Tongue (tissue), 2 donors: ENCODE results near the gene SYT13. TPM values are rescaled to one million over a fixed set of nuclear protein-coding genes. Genes with fewer than 3 reads are reported as not detected.
"Not testable (repeated sequence)": the region's sequence is repeated elsewhere in the genome, so short reads cannot be mapped to it uniquely, and the experiment has no call there.

Source experiments
- DNase-seq: peaks from one replicate; pipeline ENCODE4 v3.0.0-alpha.2; 2015
- total RNA-seq: library from RNA; depleted of rRNA; stranded (reverse); fragments of >200 nt; gene quantifications from one replicate; pipeline ENCODE4 v1.2.3, GENCODE V29; 2014

The SYT13 gene
- total RNA-seq, 1 donor from 2014 or later: 1.5 TPM

DNA sequence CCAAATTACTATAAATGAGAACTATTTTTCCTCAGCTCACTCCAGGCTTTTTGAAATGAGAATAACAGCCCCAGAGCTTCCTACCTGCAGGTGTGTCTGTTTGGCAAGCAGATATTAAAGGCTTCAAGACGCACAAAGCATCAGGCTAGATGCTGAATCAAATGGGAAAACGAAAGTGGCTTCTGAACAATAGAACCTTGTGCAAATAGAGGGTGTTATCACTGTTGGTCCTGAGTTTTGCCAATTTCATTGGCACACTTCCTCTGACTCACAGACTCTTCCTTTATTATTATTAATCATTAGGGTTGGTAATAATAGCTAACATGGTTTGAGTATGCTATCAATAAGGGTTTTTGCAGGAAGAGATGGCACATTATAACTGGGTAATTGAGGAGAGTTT is 13.4 kb downstream of the SYT13 start:
- no peak for DNase-seq

DNA sequence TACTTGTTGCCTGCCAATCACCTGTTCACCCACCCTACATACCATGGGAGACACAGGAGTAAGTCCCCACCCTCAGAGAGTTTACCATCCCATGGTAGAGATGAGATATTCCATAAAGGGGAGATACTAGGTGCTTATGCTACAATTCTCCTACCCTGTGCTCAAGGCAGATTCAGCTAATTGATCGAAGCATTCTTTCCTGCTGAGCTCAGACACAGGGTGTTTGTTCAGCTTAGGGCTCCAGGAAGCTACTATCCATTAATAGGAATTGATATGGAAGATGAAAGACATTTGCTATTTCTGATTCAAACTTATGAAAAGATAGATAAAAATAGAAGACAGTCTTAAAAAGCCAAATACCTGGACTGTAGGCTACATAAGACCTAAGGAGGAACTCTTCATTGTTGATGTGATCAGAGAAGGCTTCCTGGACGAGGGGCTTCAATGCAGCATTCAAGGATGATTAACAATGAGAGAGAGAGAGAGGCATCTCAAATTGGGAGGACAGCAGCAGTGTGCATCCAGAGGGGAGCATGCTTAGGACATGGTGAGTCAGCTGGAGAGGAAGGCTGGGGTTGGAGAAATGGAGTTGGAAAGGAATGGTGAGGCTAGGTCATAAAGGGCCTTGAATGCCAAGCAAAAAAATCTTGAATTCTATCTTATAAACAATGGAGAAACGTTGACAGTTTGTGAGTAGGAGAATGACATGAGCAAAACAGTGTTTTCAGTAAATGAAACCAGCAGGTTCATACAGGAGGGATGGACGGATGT is 15.0 kb downstream of the SYT13 start:
- no peak for DNase-seq

DNA sequence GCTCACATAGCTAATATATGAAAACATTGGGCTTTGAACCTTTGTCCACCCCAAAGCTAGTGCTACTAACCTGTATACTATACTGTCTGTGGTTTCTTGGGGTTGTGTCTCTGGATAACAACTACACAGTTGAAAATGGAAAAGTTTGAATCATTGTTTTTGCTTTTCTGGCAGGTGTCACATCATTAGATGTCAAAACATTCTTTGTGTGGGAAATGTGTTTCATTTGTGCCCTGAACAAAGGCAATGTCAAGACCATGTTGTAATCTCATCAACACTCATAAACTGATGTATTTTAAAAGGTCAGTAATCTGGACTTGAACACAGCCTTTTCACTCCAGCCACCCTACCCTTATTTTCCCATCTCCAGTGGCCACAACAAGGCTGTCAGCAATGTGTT is 16.5 kb downstream of the SYT13 start:
- no peak for DNase-seq

DNA sequence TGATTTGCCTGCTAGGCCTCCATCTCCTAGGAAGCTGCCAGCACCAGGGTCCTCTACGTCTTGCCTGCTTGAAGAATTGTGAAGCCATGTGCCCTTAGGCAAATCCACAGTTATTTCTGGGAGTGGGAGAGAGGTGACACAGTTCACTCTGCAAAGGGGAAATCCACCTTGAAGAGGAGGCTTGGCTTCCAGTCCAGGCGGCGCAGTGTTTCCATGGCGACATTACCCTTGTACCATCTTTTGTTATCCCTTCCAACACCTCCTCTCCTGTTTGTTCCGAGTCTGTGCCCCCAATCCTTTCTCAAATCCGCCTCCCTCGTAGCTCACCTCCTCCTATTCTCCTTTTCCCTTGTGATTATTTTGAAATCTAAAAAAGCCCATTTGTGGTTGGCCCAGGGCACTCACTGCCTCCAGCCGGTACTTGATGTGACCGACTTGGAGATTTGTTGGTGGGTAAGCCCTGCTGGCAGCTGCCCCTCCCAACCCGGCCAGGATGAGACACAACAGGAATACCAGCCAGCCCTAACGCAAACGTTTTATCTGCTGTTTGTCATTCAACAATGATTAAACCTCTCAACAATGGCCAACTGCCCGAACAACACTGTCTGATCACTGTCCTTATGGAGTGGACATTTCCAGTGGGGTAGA is 18.4 kb downstream of the SYT13 start:
- DNase-seq: no peak

DNA sequence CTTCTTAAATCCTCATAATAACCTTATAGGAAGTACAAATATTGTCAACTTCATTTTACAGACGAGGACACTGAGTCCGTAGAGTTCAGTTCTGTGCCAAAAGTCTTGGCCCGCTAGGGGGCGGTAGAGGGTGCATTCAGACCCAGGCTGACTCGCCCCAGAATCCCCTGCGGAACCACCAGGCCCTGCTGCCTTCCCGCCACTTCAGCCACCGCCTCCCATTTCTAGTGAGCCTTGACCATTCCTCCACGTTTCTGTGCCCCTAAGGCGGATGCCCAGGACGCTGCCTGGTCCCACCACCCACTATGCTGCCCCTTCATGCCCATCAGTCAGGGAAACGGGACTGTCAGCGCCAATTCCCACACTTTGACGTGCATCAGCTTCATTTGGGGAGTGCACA is 19.1 kb downstream of the SYT13 start:
- DNase-seq: no peak

DNA sequence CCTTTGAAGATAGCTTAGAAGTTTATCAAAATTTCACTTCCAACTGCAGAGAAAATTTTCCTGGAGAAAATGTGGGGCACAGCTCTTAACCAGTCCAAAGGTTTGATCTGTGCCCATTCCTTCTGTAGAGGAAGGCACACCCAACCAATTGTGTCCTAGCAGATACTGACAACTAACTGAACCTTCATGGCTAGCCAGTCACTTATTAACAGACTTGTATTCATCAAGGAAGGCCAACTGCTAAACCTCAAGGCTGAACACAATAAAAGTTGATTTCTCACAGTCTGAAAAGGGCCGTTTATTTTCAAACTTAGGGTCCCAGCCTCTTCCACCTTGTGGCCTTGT is 19.5 kb downstream of the SYT13 start:
- DNase-seq: no peak

DNA sequence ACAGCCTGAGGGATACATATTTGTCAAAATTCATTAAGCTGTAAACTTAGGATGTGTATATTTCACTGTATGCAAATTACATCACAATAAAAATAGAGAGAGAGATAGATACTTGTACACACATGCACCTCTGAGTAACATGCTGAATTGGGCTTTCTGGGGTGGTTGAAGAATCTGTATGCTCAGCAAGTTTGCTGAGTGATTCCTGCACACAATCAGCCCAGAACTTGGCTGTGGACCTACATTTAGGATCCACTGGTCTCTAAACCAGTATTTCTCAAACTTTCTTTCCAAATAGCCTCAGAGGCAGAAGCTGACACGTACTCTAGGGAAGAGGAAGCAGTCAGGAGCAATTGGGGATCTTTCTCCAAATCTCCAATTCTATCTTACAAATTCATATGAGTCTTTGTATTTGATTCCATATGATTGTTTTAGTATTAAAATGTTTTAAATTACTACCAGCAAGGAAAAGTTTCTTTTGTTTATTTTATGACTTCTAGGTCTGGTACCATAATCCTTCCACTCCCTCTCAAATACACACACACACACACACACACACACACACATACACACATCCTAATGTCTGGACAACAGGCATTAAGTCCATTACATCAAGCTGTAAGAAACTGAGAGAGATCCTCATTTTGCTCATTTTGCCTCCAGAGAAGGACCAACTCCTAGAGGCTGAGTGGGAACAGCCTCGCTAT is 20.0 kb downstream of the SYT13 start:
- no peak for DNase-seq

DNA sequence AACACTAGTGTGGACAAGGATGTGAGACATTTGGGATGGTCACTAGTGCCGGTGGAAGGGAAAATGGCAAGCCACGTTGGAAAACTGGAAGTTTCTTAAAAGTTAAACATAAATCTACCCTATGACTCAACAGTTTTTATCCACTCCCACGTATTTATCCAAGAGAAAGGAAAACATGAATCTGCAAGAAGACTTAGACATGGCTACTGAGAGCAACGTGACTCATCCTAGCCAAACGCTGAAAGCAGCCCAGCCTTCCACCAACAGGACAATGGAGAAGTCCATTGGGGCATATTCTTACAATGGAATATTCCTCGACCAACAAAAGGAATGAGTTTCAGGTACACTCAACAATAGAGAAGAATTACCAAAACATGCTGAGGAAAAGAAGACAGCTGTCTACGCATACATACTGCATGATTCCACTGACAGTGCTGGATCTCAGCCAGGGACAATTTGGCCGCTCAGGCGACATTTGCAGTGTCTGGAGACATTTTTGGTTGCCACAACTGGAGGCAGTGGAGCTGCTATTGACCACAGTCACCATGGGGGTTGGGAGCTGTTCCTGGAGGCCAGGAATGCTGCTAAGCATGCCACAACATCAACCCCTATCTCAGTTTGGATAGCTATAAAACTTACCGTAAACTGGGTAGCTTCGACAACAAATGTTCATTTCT is 21.2 kb downstream of the SYT13 start:
- DNase-seq: no peak

DNA sequence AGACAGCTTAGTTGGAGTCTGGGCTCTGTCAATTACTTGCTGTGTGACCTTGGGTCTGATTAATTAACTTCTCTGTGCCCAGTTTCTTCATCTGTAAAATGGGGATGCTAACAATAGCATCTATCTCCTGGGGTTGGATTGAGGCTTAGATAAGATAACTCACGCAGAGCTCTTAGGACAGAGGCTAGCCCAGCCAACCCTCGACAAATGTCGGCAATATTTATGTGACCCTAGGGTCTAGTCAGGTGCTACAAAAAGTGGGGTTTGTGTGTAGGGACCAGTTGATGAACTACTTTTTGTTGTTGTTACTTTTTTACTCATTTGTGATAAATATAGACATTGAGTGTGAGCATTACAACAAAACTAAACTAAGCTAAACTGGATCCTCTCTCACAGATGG is 22.4 kb downstream of the SYT13 start:
- no peak for DNase-seq

DNA sequence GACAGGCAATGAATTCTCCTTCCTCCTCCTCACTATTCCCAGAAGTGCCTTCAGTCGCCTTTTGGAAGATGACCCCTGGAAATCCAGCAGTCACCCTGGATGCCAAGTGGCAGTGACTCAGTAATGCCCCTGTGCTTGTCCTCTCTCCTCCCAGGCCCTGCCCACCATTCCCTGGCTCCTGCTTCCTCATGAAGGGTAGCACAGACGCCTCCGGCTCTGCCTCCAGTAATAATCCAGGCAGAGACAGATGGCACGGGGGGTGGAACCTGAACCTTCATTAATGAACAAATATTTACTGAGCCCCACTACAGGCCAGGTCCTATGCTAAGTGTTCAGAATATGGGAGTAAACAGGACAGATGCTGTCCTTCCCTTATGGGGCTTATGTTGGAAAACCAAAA is 23.2 kb downstream of the SYT13 start:
- DNase-seq: no peak

DNA sequence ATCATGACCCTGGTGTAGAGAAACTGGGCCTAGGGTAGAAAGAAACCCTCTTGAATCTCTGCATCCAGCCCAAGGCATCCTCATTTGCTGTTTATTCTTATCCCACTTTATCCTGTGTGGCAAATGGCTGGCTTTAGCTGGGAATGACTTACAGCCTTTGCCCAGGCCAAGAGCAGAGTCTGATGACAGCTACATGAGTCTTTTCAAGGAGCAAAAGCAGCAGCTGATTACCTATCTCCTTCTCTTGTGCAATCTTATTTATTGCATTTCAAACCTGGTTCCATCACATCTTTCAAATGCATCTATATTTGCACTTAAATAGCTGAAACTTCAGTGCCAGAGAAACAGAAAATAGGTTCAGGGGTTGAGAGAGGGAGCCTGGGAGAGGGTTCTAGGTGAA is 26.1 kb downstream of the SYT13 start:
- DNase-seq: no peak

DNA sequence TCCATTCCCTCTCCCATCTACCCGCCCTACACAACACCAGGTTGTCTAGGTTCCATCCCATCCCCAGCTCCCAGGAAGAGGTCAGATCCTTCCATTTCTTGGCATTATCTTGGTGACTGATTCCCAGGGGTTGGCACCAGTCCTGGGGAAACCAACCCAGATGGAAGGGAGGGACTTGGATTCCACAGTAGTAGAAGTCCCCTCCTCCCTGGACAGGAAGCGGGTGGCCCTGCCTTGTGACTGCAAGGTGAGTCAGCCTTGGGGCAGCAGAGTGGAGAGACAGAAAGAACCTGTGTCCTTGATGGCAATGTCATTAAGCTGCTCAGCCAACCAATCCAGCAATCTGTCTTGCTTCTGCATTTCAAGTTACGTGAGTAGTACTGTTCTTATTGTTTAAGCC is 26.5 kb downstream of the SYT13 start:
- DNase-seq: no peak

DNA sequence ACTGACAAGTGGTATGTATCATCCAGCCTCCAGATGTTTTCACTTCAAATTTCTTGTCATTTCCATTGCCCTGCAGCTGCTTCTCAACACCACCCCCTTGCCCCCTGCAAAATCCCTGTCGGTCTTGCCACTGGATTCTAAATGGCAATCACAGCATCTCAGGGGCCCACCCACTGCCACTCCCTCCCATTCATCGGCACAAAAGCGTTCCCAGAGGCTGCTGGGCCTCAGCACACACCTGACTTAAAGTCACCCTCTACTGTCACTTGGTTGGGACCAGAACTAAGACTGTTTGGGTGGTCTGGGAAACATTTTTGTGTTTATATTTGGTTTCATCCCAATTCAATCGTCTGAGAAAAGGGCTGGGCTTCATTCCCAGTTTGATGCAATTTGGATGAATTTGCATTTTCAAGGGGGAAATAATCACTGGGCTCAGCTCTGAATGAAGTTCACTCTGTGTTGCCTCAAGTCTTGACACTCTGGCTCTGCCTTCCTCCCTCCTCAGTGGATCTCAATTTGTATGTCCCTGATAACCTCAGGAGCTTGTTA is 27.1 kb downstream of the SYT13 start:
- peak; percentile 62 for DNase-seq

DNA sequence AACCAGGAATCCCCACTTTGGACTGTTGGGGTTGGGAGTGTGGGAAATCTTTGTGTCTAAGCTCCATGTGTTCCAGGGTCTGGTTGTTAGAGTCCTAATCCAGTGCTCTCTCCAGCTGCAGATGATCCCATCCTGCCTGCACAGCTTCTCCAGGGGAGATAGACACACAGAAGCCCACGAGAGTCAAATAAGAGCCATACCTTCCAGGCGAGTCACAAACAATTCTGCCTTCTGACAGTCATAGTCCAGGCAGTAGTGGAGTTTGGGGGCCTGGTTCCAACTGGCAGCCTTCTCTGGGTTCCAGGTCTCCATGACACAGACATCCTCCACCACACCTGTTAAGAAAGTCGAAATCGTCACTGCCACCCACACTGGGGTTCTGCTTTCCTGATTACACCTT is 32.1 kb downstream of the SYT13 start:
- no peak for DNase-seq

DNA sequence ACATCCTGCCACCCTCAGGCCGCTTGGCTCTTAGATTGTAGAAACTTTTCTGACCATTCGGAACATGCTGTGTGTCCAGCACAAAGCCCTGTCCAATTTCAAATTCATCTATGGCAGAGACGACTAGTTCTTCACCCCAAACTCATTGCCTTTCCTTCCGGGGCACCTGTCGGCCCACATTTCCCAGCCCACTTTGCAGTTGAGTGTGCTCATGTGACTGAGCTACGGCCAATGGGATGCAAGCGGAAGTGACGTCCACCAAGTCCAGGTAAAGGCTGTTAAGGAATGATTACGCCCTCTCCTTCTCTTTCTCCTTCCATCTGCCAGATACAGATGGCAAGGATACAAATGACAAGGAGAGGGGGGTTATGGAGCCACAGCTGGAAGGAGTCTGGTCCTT is 32.5 kb downstream of the SYT13 start:
- no peak for DNase-seq

DNA sequence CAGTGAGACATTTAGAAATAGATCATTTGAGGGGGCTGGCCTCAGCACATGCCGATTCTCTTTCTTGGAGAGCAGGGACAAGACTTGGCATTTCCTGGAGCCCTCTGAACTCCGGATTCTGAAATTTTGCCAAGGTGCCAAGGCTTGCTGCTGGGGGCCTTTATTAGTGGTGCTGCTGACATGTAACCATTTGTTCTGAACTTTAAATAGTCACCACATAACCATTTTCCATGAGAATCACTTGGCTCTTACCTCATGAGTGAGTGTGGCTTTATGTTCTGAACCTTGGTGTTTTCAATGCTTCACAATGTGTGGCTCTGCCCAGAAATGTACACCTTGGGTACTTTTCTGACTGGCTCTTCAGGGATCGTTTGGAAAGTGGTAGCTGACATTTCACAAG is 33.3 kb downstream of the SYT13 start:
- no peak for DNase-seq

DNA sequence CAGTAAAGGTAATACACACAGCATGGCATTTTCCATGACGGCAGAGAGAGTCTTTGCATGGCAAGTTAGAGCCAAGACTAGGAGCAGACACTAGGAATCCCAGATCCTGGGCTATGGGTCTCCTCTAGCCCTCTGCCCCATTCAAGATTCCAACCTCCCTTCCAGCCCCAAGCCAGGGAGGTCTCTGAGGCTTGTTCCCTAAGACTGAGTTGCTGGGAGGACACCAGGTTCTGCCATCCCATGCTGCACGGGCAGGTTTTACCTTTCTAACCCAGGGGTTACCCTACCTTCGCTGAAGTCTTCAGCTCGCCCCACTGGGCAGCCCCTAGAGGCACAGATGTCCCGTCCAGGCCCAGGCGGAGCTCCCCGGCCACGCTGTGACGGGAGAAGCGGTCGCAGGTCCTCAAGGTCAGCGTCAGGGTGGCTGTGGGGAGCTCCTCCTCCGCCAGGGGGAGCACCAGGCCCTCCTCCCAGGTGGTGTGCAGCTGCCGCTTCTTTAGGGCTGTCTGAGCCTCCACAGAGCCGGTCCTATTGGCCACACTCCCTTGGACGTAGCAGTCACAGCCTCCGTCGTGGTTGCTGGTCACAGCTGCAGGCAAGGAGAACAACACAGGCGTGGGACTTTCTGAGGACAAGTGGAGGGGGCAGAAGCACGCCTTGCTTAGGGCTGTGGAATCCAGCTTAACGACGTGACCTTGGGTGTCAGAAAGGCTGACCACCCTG is 33.8 kb downstream of the SYT13 start:
- DNase-seq: peak; percentile 60

DNA sequence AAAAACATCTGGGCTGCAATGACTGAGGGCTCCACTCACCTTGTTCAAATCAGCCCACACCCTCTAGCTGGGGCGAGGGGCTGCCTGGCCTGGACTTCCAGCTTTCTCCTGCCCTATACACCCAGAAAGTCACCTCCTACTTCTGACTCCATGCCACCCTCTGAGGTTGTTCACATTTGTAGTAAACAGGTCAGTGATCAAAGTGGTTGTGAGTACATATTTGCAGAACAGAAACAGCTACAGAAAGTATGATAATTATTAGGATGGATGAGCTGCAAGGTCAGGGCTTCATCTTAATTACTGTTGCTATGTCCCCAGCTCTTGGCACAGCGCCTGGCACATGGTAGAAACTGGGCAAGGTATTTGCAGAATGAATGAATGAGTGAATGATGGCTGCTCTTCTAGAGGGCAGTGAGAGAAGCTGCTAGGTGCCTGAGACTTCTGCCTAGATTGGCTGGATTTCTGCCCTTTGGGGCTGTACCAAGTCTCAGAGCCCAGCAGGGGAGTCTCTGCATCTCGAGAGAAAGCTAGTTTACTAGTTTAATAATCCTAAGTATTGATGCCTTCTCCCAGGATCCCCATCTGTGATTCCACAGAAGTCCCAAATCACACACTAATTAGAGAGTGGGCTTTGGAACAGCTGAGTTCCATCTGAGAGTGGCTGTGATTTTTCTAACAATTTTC is 36.0 kb downstream of the SYT13 start:
- peak; percentile 53 for DNase-seq

DNA sequence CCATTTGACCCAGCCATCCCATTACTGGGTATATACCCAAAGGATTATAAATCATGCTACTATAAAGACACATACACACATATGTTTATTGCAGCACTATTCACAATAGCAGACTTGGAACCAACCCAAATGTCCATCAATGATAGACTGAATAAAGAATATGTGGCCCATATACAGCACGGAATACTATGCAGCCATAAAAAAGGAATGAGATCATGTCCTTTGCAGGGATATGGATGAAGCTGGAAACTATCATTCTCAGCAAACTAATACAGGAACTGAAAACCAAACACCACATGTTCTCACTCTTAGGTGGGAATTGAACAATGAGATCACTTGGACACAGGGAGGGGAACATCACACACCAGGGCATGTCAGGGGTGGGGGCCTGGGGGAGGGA is 36.8 kb downstream of the SYT13 start:
- DNase-seq: not testable (repeated sequence)

DNA sequence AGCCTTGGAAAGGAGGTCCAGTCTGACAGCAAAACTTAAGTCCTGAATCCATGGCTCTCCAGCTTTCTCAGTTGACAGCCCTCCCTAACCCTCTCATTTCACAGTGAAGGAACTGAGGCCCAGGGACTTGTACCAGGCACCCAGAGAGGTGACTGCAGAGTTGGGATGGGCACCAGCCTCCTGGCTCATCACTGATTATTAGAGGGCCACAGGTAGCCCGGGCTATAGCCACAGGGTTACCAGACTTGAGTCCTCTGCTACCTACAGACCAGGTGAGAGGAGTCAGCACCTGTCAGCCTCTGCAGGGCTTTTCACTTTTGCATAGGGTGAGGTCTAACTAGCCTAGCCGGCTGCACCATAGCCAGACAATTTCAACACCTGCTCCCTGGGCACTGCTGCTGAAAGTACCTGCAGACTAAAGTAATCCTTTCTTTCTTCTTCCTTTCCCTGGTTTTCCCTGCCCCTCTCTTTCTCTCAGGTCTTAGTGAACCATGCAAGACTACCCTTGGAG is 37.6 kb downstream of the SYT13 start:
- no peak for DNase-seq

DNA sequence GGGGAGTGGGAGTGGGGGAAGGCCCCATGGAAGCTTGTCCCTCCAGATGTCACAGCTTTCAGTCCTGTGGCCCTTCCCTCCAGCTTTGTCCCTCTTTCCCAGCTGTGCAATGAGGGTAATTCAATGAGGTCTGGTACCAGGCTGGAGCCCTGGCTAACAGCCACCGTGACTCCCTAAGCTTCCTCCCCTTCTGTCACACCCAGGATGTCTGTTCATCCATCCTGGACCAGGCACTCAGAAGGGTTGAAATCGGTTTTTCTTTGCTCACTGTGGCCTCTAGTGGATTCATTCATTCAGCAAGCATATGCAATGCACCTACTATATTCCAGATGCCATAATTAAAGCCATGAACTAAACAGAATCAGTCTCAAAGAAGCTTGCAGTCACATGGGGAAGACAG is 38.7 kb downstream of the SYT13 start:
- DNase-seq: peak; percentile 66
